NK-92 treated with Interleukin-12 subunit alpha and Interleukin-12 subunit beta, amount 100 ng/mL, for 24 hours (cell line): Measurements from ENCODE around the gene FHDC1.

Experiments used
- DNase-seq: peaks from one replicate; lab custom pipeline; 2025; lab: John Stamatoyannopoulos, UW

Gene FHDC1

DNA sequence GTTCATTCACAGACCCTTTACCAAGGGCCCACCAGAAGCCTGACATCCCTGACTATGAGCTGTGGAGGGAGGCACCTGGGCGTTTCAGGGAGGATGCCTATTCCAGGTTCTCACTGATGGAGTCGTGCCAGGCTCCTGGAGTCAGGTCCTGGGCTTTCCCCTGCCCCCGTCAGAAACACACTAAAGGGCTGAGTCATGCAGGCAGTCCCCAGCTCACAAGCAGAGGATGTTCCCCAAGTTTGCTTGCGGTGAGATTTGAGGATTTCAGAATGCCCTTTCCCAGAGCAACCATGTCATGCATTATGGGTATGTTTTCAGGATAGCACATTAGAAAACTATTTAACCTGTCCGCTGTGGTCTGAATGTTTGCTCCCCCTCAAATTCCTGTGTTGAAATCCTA is 45.2 kb downstream of the FHDC1 start:
- no peak for DNase-seq

DNA sequence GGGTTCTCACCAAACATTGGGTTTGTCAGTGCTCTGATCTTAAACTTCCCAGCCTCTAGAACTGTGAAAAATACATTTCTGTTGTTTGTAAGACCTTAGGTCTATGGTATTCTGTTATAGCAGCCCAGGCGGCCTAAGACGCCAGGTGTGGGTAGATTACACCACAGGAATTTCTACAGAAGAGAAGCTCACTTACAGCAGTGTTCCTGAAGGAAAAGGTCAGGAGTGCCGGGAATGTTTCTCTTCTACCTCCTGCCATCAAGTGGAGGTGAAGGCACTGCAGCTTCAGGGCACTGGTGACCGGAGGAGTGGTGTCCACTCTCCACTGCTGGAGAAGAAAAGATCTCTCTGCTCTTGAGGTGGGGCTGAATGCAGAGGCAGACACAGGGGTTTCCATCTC is 45.7 kb downstream of the FHDC1 start:
- DNase-seq: no peak

DNA sequence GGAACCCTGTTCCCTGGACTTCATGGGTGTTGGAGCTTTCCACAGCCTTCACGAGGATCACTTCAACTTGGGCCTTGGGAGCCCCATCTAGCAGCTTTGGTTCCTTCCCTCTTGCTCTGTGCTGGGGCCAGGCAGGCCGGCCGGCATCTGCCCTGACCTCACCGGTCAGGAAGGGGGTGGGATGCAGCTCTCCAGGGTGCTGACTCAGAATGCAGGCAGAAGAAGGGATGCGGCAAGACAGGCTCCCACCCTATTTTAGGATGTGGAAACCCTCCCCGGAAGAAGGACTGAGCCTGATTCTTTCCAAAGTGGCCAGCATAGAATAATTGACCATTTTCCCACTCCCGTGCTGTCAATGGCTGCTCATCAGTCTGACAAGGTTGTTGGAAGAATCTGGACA is 47.1 kb downstream of the FHDC1 start:
- DNase-seq: no peak

DNA sequence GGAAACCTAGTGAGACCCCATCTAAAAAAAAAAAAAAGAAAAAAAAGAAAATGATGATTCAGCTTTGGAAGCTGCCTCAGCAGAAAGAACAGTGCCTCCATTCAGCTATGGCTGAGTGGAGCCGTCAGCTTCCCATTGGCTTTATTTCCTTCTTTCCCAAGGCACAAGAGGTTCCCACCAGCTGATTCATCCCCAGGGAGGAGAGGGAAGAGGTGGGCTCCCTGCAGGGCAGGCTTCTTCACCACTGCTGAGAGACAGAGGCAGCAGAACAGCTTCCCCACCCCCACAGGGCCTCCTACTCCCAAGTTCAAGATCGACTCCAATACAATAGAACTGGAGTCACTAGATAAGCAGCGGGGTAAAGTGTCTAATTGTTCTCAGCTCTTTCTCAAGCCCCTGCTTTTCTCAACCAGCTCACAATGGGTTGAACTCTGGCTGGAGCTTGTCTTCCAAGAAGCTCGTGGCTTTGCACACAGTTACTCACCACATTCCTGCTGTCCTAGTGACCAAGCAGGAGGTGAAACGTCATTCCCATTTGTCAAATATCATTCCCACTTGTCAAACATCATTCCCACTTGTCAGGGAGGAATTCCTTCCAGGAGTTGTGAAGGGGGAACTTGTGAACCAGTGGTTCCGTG is 47.8 kb downstream of the FHDC1 start:
- DNase-seq: no peak

DNA sequence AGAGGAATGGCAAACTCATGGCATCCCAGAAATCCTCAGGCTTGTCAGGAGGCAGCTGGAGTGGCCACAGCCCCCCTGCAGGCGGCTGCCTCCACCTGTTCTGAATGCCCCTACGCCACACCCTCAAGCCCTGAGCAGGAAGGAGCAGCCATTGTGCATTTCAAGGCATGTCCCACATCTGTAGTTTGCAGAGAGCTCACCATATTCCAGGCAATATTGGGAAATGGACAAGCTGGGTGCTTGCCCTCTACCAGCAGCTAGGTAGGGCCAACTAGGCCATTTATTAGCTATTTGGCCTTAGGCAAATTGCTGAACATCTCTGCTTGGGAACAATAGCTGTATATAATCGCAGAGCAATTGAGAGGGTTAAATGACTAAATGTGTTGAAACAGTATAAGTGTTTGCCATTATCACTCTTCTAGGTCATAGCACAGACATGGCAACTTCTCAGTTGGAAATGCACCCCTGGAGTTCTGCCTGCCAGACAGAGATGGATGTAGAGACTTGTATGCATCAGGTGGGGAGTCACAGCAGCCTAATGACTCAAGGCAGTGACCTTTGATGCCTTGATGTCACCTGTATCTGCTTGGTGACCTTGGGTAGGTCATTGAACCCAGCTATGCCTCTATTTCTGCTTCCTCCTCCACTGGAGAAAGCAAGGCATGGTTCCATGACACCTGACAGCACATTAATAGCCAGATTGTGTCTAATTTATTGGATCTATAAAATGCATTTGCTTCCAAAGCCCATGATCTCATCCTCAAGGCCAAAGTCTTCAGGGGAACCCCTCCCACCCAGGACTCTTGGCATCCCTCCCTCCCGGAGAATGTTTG is 52.8 kb downstream of the FHDC1 start:
- no peak for DNase-seq

DNA sequence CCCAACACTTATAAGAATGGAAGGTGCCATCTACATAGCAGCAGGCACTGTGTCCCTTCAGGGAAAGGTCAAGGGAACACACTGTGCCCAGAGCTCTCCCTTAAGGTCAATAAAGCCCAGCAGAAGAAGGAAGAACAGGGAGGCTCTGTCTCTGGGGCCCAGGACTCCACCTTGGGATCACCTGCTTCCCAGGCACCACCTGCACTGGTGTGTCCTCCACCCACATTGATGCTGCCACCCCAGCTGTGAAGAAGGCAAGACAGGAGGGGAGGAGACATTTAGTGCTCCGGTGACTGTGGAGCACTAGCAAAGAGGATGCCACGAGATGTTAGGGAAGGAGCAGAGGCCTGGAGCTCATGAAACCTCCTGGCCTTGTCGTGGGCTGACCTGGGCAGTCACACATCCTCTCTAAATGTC is 53.4 kb downstream of the FHDC1 start:
- no peak for DNase-seq

DNA sequence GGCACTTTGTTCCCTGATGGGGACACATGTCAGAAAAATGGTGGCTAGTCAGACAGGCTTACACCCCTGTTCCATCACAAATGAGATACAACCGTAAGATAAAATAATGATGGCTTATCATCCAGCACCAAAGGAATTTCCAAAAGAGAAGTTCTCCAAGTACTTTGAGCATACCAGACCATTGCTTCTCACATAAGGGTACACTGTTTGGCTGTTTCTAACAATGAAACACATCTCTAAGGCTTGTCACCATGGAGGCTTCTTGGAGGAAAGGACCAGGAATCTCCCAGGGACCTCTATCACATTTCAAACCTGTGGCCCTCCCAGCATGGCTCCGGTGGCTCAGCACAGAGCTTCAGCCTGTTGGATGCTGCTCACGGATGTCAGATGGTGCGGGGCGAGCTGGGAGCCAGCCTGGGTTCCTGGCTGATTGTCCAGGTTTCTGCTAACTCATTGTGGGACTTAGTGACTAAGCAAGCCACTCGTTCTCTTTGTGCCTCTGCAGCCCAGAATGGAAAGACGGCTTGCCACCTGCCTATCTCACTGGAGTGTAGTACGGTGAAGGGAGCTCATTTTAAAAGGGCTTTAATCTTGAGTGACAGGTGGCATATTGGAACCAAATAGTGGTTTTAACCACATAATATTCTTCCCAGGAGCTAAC is 54.5 kb downstream of the FHDC1 start:
- no peak for DNase-seq

DNA sequence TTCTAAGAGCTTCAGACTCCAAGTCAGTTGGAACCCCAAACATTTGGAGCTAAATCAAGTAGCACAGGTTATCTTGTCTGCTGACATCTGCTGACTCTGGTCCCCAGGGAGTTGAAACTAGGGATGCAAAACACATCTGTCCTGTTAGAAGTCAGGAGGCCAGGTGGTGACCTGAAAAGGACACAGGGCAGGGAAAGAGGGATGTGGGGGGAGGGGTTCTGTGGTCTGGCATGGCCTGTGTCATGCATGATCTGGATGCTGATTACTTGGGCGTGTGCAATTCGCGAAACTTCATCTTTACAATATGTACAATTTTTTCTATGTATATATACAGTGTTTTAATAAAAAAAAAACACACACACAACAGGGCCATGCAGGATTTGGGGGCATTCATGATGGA is 55.3 kb downstream of the FHDC1 start:
- DNase-seq: no peak

DNA sequence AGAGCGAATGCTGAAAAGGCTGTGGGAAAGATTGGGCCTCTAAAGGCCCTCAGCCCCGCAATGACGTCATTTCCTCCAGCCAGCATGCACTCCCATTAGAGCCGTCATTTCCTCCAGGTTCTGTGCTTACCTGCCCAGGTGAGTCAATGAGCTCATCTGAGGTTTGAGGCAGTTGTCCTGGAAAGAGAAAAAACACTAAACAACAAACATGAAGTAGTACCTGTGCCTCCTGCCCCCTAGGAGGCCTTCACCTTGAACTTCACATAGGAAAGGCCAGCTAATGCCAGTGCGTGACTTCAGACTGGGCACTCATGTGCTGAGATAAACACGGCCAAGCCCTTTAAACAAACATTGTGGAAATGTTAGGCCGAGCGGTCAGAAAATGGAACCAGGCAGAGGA is 55.9 kb downstream of the FHDC1 start:
- no peak for DNase-seq

DNA sequence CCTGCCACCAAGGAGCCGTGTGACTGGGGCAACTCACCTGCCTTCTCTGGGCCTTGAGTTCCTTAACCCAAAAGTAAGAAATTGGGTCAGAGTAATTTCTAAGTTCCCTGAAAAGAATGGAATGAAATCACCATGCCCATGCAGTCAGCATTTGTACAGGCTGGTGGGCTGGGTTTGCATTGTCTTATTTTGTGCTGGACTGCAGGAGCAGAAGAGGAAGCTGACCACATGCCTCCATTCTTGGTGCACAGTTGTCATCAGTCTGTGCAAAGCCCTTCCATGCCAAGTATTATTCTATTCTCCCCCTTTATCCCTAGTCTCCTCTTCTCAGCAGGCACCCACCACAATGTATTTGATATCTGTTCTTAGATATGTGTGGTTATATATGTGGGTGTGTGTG is 56.3 kb downstream of the FHDC1 start:
- DNase-seq: no peak

DNA sequence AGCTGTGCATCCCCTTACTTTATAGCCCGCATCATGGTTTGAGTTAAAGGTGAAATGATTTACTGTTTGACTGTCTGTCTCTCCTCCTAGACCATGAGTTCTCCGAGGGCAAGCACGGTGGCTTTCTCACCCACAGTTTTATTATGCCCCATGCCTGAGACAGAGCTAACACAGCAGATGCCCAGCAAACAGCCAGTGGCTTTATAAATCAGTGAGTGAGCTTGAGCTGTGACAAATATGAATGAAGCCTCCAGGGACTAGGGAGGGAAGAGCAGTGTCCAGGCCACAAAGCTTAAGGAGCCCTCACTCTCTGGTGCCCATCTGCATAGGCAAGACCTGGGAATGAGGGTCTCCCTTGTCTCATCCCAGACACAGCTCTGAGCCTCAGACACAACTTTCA is 57.9 kb downstream of the FHDC1 start:
- DNase-seq: no peak

DNA sequence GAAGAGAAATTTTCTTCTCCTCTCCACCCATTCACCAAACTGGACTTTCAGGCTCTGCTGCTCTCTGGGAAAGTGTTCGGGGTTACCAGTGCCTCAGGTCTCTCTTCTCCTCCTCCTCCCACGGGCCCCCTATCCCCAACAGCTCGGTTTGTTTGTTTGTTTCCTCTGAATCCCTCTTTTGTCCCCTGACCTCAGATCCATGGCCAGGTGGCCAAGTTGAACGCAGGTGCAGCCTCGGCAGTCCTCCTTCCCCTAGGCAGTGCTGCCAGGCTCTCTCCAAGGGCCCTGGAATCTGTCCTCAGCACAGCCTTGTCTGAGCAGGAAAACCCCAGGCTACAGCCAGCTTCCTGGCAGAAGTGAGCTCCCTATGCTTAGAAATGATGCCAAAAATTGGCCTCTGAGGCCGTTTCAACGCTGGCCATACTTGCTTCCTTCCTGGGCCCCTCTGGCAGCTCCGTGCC is 60.0 kb downstream of the FHDC1 start:
- DNase-seq: no peak

DNA sequence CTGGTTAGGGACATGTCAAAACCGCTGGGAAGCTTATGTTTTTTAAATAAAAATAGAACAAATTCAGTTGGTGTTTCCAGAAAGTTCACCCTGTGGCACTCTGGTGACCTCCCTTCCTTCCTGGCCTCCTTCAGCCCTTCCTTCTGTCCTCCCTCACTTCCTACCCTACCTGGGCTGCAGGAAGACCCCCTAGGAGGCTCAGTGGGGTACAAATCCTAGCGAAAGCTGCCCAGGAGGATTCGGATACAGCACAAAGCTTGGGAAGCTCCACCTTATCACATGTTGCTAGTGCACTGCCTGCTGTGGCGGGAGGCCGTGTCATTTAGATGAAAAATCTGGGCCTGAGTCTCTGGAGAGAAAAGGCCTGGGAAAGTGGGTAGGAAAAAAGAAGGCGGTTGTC is 60.5 kb downstream of the FHDC1 start:
- no peak for DNase-seq

DNA sequence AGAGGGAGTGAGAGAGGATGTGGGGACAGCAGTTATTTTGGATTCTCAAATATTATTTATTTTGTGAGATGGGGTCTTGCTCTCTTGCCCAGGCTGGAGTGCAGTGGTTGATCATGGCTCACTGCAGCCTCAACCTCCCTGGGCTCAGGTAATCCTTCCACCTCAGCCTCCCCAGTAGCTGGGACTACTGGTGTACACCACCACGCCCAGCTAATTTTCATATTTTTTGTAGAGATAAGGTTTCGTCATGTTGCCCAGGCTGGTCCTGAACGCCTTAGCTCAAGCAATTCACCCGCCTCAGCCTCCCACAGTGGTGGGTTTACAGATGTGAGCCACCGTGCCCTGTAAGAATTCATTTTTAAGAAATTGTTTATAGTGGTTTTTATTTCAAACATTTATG is 61.2 kb downstream of the FHDC1 start:
- no peak for DNase-seq

DNA sequence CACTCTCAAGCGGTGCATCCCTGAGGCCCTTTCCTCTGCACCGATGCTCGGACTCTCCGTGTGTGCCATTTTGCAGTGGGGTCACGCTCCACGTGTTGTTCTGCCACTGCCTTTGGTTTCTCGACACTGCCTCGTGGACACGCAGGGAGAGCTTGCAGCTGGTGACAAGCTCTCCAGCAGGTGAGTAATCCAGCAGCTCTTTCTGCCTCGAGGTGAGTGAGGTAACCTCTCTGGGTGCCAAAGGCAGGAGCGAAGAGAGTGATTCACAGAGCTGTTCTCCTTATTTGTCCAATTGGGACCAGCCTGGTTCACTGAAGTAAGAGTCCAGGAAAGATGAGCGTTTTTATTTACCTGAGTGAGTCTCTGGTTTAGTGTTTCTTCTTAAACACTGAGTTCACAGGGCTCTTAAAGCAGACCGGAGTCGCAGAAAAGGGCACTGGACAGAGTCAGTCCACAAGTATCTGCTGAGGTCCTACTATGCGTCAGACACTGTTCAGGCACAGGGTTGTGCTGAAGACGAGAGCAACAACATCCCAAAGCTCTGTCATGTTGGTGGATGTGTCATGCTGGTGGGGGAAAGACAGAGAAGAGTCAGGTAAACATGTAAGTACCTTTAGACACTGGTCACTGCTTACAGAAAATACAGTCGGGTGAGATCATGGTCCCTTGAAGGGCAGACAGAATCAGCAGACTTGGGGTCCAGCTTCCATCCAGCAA is 61.8 kb downstream of the FHDC1 start:
- no peak for DNase-seq

DNA sequence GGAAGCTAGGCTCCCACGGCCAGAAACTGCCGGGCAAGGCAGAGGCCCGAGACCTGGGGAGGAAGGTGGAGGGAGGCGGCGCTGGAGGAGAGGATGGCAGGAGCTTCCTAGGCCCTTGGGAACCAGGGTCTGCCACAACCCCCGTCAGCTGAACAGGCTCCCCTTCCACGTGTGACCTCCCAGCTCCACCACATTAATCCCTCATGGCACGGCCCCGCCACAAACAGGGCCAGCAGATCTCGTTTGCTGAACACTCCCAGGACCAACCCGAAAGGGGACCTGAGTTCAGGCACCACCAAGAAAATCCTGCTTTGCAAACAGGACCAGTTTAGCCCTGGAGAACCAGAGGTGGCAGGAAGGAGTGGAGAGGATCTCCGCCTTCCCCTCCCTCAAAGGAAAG is 62.7 kb downstream of the FHDC1 start:
- DNase-seq: no peak

DNA sequence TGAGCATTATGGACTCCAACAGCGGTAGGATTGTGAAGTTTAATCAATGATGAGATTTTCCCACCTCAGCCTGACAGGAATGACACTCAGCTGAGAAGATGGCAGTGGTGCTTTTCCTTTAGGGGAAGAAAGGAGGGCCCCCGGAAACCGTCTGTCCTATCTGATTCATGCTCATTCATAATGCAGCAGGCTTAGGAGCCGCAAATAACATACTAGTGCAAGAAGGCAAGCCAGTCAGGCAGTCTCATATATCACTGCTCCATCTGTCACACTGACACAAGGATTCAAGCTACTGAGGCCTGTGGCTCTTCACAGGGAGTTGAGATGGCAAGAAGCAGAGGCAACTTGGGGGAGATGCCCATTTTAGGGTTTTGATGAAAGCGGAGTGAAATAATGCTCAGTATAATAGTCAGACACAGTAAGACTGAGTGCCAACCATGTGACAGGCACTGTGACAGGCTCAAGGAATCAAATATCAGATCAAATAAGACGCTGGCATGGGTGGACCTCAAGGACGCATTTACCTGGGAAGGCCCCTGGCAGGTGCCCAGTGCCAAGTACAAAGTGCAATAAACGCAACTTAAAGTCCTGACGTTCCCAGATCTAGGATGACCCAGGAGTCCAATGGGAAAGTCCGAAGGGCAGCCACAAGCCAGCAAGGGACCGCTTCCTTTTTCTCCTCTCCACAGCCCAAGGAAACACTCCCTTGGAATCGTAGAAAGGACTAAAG is 63.4 kb downstream of the FHDC1 start:
- DNase-seq: no peak

DNA sequence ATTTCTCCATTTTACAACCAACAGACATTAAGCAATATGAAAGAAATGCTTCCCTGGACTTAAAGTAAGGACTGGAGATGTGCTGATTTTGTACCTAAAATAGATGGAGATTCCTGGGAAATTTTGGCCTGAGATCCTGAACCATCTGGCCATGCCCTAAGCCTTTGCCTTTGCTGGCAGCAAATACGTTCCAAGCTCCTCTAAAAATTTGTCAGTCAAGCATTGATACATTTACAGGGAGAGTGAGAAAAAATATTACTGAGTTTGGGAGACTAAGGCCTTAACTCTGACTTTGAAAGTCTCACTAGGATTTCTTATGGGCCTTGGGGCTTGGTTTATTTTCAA is 63.9 kb downstream of the FHDC1 start:
- DNase-seq: no peak

DNA sequence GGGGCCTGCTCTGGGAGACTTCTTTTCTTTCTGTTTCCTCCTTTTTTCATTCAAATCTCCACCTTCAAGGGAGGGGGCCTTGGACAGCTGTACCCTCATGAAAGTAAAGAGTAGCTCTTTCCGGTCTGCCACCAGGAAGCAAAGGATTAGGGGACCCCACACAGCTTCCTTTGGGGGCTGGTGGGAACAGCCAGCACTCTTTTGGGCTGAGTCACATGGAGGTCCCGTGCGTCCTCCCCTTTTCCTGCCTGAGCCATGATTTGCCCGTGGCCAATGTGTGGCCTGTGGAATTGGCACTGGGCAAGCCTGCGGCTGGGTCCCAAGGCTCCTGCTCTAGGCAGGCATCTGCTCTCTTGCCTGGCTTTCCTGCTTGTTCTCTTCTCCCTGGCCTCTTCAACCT is 65.5 kb downstream of the FHDC1 start:
- DNase-seq: no peak

DNA sequence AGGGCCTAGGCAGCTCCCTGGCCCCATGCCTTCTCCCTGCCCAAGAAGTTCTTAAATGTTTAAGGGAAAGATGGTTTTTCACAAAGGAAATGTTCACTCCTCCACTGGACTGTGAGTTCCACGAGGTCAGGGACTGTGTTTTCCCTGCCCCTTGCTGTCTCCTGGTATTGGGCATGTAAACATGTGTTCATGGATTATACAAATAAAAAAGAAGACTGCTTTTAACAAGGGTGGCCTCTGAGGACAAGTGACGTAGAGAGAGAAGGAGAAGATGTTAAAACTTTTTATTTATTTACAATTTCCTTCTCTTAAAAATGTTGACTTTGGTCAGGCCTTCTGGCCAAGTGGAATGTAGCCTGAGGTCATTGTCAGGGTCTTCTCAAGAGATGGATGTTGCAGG is 66.0 kb downstream of the FHDC1 start:
- no peak for DNase-seq

DNA sequence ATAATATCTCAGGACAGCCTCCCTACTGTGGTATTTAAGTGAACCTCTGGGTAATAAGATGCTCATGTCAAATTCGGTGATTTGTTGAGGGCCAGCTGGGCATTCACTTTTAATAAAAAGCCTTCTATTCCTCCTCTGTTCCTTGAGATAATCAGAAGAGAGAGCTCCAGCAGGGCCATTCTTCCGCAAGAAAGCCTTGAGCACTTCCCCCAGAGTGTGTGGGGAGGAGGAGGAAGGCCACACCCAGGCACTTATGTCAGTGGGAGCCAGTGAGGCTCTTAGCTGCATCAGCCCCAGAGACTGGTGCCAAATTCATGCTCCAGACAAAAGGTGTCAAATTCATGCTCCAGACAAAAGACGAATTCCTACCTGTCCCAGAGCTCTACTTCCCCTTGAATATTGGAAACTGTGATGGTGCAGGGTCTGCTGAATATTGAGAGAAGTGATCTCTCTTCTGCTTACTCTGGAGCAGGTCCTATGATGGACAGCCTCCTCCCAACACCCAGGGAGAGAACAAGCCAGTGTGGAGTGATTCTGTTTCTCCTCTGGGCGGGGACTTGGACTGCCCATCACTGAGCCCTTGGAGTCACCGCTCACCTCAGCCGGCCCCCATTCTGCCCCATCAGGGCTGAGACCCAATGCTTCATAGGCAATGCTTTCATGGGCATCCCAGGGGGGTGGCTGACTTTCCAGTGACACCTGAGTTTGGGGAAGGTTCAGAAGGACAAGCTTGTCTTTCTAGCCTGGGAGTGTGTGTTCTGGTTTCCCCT is 68.1 kb downstream of the FHDC1 start:
- no peak for DNase-seq
